NB4 (cell line): ENCODE data around the gene BDKRB1.
A peak's percentile ranks its signal among the peaks of the same experiment; 100 is the strongest.

Experiments
- DNase-seq: peaks from one replicate; pipeline ENCODE4 v3.0.0; 2010; ENCODE audit warnings: low read depth
- H3K4me3 ChIP-seq: one replicate; pipeline ENCODE4 v1.5.1; 2011; ENCODE audit warnings: mild to moderate bottlenecking, low read depth, low read length, moderate library complexity
- CTCF ChIP-seq: IDR thresholded peaks from one replicate; pipeline ENCODE4 v1.5.1; 2012; ENCODE audit warnings: low read depth, low read length
- MAX ChIP-seq: IDR thresholded peaks from 2 replicates; pipeline ENCODE4 v1.6.1; 2011; ENCODE audit warnings: low read depth, low read length
- MYC ChIP-seq: IDR thresholded peaks from 2 replicates; pipeline ENCODE4 v1.6.1; 2011; ENCODE audit warnings: low read depth, low read length
- POLR2A ChIP-seq: IDR thresholded peaks from 2 replicates; pipeline ENCODE4 v1.6.1; 2011; ENCODE audit warnings: mild to moderate bottlenecking; ENCODE audit not compliant: insufficient read length; ENCODE audit errors: extremely low read depth

BDKRB1 gene

GRCh38 chr14:96286251-96286650 is 30.2 kb downstream of the BDKRB1 start:
- DNase-seq = no peak
- no peak overlapping the region for H3K4me3 ChIP-seq
- TF ChIP-seq CTCF (no peak), MYC (no peak), MAX (no peak), POLR2A (no peak)

GRCh38 chr14:96287856-96288255 is 31.8 kb downstream of the BDKRB1 start:
- TF ChIP-seq MAX = no peak
- no peak for TF ChIP-seq MYC
- TF ChIP-seq CTCF = no peak
- TF ChIP-seq POLR2A = no peak
- no peak for DNase-seq
- no peak overlapping the region for H3K4me3 ChIP-seq

- no peak for DNase-seq
- TF ChIP-seq CTCF = no peak
- no peak for TF ChIP-seq MYC
- H3K4me3 ChIP-seq = no peak overlapping the region
These were observed 38.2 kb downstream of the BDKRB1 start for GRCh38 chr14:96294246-96294645.

- no peak for TF ChIP-seq MAX
- no peak for TF ChIP-seq POLR2A
- no peak for TF ChIP-seq MYC
- no peak for TF ChIP-seq CTCF
- peak; percentile 19 for DNase-seq
- H3K4me3 ChIP-seq = no peak overlapping the region
These were observed 41.0 kb downstream of the BDKRB1 start for GRCh38 chr14:96297000-96297399.

- no peak for DNase-seq
- no peak for TF ChIP-seq CTCF
- no peak for TF ChIP-seq MYC
- TF ChIP-seq POLR2A = no peak
- no peak for TF ChIP-seq MAX
- H3K4me3 ChIP-seq = no peak overlapping the region
These were observed 42.0 kb downstream of the BDKRB1 start for GRCh38 chr14:96297997-96298515.

- DNase-seq = no peak
- no peak overlapping the region for H3K4me3 ChIP-seq
- TF ChIP-seq CTCF (no peak), POLR2A (no peak), MYC (no peak), MAX (no peak)
These were observed 43.4 kb downstream of the BDKRB1 start for GRCh38 chr14:96299441-96299840.
